H1 (cell line): ENCODE data around the gene BCL2L13. TPM values are rescaled to one million over a fixed set of nuclear protein-coding genes. Genes with fewer than 3 reads are reported as not detected.

ENCODE experiments used
- CTCF ChIA-PET: fragments of 300-600 bp; sonication (Branson Sonifier 250); formaldehyde crosslinking; loops from one replicate; lab custom pipeline; 2021; ENCODE audit not compliant: partially characterized antibody; lab: Charles Lee
- POLR2A ChIA-PET: fragments of 300-600 bp; sonication (Branson Sonifier 250); formaldehyde crosslinking; loops from one replicate; lab custom pipeline; 2021; ENCODE audit warnings: inconsistent platforms; ENCODE audit not compliant: partially characterized antibody; lab: Charles Lee
- DNase-seq, 2 experiments: peaks; one replicate each; pipeline versions ENCODE4 v3.0.0 to v3.0.0-alpha.2; 2010 to 2022; ENCODE audit warnings: low spot score in 2 of 2, low read depth in 1 of 2, mixed read lengths in 1 of 2
- FAIRE-seq: peaks from 2 replicates; lab custom pipeline; 2011; peaks lifted over from hg19 to GRCh38; lab: Jason Lieb, UNC
- H2AFZ ChIP-seq: 2 replicates; pipeline ENCODE4 v1.8.1; 2012; ENCODE audit warnings: low read length, inconsistent platforms
- H2AK5ac ChIP-seq: 2 replicates; pipeline ENCODE4 v1.6.1; 2013; ENCODE audit warnings: low read depth, low read length
- H2BK120ac ChIP-seq: replicated peaks from 2 replicates; pipeline ENCODE3; 2013; ENCODE audit warnings: low read depth, low read length, inconsistent platforms
- H2BK12ac ChIP-seq: 2 replicates; pipeline ENCODE4 v1.6.1; 2013; ENCODE audit warnings: low read depth, low read length
- H2BK15ac ChIP-seq: 2 replicates; pipeline ENCODE4 v1.6.1; 2013; ENCODE audit warnings: low read length
- H2BK20ac ChIP-seq: 2 replicates; pipeline ENCODE4 v1.6.1; 2013; ENCODE audit warnings: low read length
- H2BK5ac ChIP-seq: 2 replicates; pipeline ENCODE4 v1.6.1; 2013; ENCODE audit warnings: low read depth, low read length
- H3K14ac ChIP-seq: 2 replicates; pipeline ENCODE4 v1.6.1; 2013; ENCODE audit warnings: inconsistent platforms; ENCODE audit not compliant: insufficient read length
- H3K18ac ChIP-seq: 2 replicates; pipeline ENCODE4 v1.6.1; 2013; ENCODE audit warnings: low read length; ENCODE audit errors: extremely low read depth
- H3K23ac ChIP-seq: 2 replicates; pipeline ENCODE4 v1.6.1; 2013; ENCODE audit warnings: inconsistent platforms; ENCODE audit not compliant: insufficient read length
- H3K23me2 ChIP-seq: 2 replicates; pipeline ENCODE4 v1.6.1; 2013; ENCODE audit warnings: low read depth, low read length
- H3K27ac ChIP-seq: 2 replicates; pipeline ENCODE4 v1.6.1; 2011; ENCODE audit warnings: low read depth, low read length, inconsistent platforms
- H3K27me3 ChIP-seq, 4 experiments: replicated peaks in 1 of 4; 1 replicate in 1 of 4; 2 replicates in 3 of 4; pipeline versions ENCODE4 v1.6.1 to v1.8.1; 2011 to 2013; ENCODE audit warnings: low read length in 3 of 4, mild to moderate bottlenecking in 3 of 4, inconsistent platforms in 2 of 4, mixed read lengths in 2 of 4, moderate library complexity in 1 of 4; ENCODE audit not compliant: control insufficient read depth in 3 of 4, insufficient read depth in 3 of 4; ENCODE audit errors: extremely low read depth in 1 of 4
- H3K36me3 ChIP-seq, 4 experiments: 2 replicates each; pipeline versions ENCODE4 v1.6.1 to v1.8.1; 2011 to 2013; ENCODE audit warnings: mild to moderate bottlenecking in 4 of 4, low read length in 3 of 4, moderate library complexity in 2 of 4, control low read depth in 1 of 4, inconsistent platforms in 1 of 4; ENCODE audit not compliant: insufficient read depth in 4 of 4, control insufficient read depth in 2 of 4
- H3K4ac ChIP-seq: replicated peaks from 2 replicates; pipeline ENCODE3; 2013; ENCODE audit warnings: low read length, low read depth, mixed read lengths, inconsistent platforms; ENCODE audit not compliant: insufficient read length
- H3K4me1 ChIP-seq, 4 experiments: replicated peaks in 1 of 4; 1 replicate in 1 of 4; 2 replicates in 3 of 4; pipeline versions ENCODE4 v1.6.1 to v1.8.1; 2011 to 2013; ENCODE audit warnings: low read length in 3 of 4, inconsistent platforms in 2 of 4, mixed read lengths in 1 of 4; ENCODE audit not compliant: insufficient read depth in 4 of 4, control insufficient read depth in 3 of 4
- H3K4me2 ChIP-seq, 2 experiments: 2 replicates each; pipeline versions ENCODE4 v1.6.1 to v1.8.1; 2011 to 2013; ENCODE audit warnings: low read depth in 2 of 2, low read length in 2 of 2, control low read depth in 1 of 2, inconsistent platforms in 1 of 2, mild to moderate bottlenecking in 1 of 2; ENCODE audit not compliant: insufficient read depth in 1 of 2
- H3K4me3 ChIP-seq, 4 experiments: fragments of 200-600, 300-600 bp in 1 of 4; sonication (generic), shearing (Covaris generic), sonication (Bioruptor Twin) in 1 of 4; 2 replicates each; pipeline versions ENCODE4 v1.5.1 to v1.8.1; 2011 to 2016; ENCODE audit warnings: low read length in 4 of 4, low read depth in 3 of 4, control low read depth in 2 of 4, inconsistent platforms in 2 of 4, mild to moderate bottlenecking in 2 of 4, mixed read lengths in 1 of 4, moderate library complexity in 1 of 4; ENCODE audit not compliant: insufficient read depth in 2 of 4; ENCODE audit errors: extremely low read depth in 1 of 4
- H3K56ac ChIP-seq: replicated peaks from 2 replicates; pipeline ENCODE3; 2013; ENCODE audit warnings: low read depth, mild to moderate bottlenecking, mixed read lengths, low read length, inconsistent platforms; ENCODE audit not compliant: insufficient read length
- H3K79me1 ChIP-seq: 2 replicates; pipeline ENCODE4 v1.6.1; 2013; ENCODE audit warnings: low read depth, low read length, control low read depth
- H3K79me2 ChIP-seq, 2 experiments: 2 replicates each; pipeline versions ENCODE4 v1.6.1 to v1.8.1; 2012 to 2013; ENCODE audit warnings: low read length in 2 of 2, mild to moderate bottlenecking in 2 of 2, inconsistent platforms in 1 of 2; ENCODE audit not compliant: insufficient read depth in 2 of 2, control insufficient read depth in 1 of 2
- H3K9ac ChIP-seq, 4 experiments: replicated peaks in 1 of 4; 1 replicate in 1 of 4; 2 replicates in 3 of 4; pipeline versions ENCODE4 v1.6.1 to v1.8.1; 2011 to 2013; ENCODE audit warnings: low read depth in 3 of 4, low read length in 3 of 4, control low read depth in 2 of 4, mild to moderate bottlenecking in 2 of 4, moderate library complexity in 2 of 4, inconsistent platforms in 1 of 4; ENCODE audit errors: extremely low read depth in 1 of 4
- H3K9me3 ChIP-seq, 2 experiments: 2 replicates each; pipeline versions ENCODE4 v1.6.1 to v1.8.1; 2012 to 2013; ENCODE audit warnings: mild to moderate bottlenecking in 2 of 2, moderate library complexity in 2 of 2, control low read depth in 1 of 2, inconsistent platforms in 1 of 2, low read depth in 1 of 2, low read length in 1 of 2, mixed read lengths in 1 of 2; ENCODE audit not compliant: insufficient read depth in 2 of 2
- H4K20me1 ChIP-seq, 2 experiments: replicated peaks in 1 of 2; 2 replicates each; pipeline versions ENCODE3 to v1.8.1; 2011 to 2013; ENCODE audit warnings: inconsistent platforms in 2 of 2, low read length in 2 of 2, mild to moderate bottlenecking in 1 of 2; ENCODE audit not compliant: insufficient read depth in 2 of 2, control insufficient read depth in 1 of 2
- H4K5ac ChIP-seq: 2 replicates; pipeline ENCODE4 v1.6.1; 2013; ENCODE audit warnings: low read length, low read depth, mixed read lengths, inconsistent platforms; ENCODE audit not compliant: insufficient read length
- H4K8ac ChIP-seq: 2 replicates; pipeline ENCODE4 v1.8.0; 2013; ENCODE audit warnings: mild to moderate bottlenecking, moderate library complexity, low read length, inconsistent platforms; ENCODE audit not compliant: insufficient read depth; ENCODE audit errors: extremely low read depth
- H4K91ac ChIP-seq: replicated peaks from 2 replicates; pipeline ENCODE3; 2013; ENCODE audit warnings: low read length, mixed read lengths, inconsistent platforms; ENCODE audit not compliant: insufficient read length
- EZH2 ChIP-seq: fragments of 200-600 bp; sonication (generic); IDR thresholded peaks from 2 replicates; pipeline ENCODE4 v1.7.1; 2012; ENCODE audit warnings: low read depth, mild to moderate bottlenecking, moderate library complexity, low read length, inconsistent platforms; ENCODE audit not compliant: severe bottlenecking
- POU5F1 ChIP-seq: IDR thresholded peaks from 2 replicates; pipeline ENCODE4 v1.6.1; 2011; ENCODE audit warnings: low read depth, mild to moderate bottlenecking, low read length, moderate library complexity
- RAD21 ChIP-seq, 2 experiments: IDR thresholded peaks in 1 of 2; conservative IDR thresholded peaks in 1 of 2; 2 replicates each; pipeline ENCODE4 v1.6.1; 2011; ENCODE audit warnings: low read depth in 2 of 2, low read length in 2 of 2, improper control_type of control experiment in 1 of 2, inconsistent platforms in 1 of 2, mild to moderate bottlenecking in 1 of 2, moderate library complexity in 1 of 2
- RBBP5 ChIP-seq: IDR thresholded peaks from 2 replicates; pipeline ENCODE4 v1.7.1; 2012; ENCODE audit warnings: low read depth, mild to moderate bottlenecking, inconsistent platforms, low read length, moderate library complexity, borderline replicate concordance
- TBP ChIP-seq: IDR thresholded peaks from 2 replicates; pipeline ENCODE4 v1.6.1; 2011; ENCODE audit warnings: low read depth, low read length, improper control_type of control experiment
- WGBS, 2 experiments: shearing (Covaris generic) in 1 of 2; methylation state at CpG; one replicate each; pipeline versions ENCODE4 v1.1.6 to v1.1.7; 2013 to 2015; ENCODE audit warnings: low lambda C conversion rate in 2 of 2, mixed read lengths in 2 of 2, inconsistent platforms in 1 of 2, low coverage in 1 of 2, missing lambda C conversion rate in 1 of 2; ENCODE audit not compliant: insufficient replicate concordance in 2 of 2, insufficient coverage in 1 of 2, insufficient read length in 1 of 2; ENCODE audit errors: extremely low coverage in 1 of 2, missing lambda C conversion rate in 1 of 2; 5-methylcytosine and 5-hydroxymethylcytosine counted together
- polyA plus RNA-seq, 7 experiments: library from polyadenylated mRNA; depleted of rRNA in 3 of 7; stranded (reverse) in 5 of 7; unstranded in 2 of 7; fragments of >200 nt in 5 of 7; fragments of 200-250 nt in 2 of 7; gene quantifications; 1 replicate in 5 of 7; 2 replicates in 1 of 7; 4 replicates in 1 of 7; pipeline versions ENCODE4 v1.2.1 to v1.2.3, GENCODE V29; 2011 to 2013; ENCODE audit warnings: missing spikeins in 2 of 7, mixed read lengths in 2 of 7
- total RNA-seq: library from RNA; stranded (reverse); fragmentation: NEBNext Ultra II Directional; extraction: Animal tissue kit (Norgen Biotek cat#: 25700); gene quantifications from 2 replicates; pipeline ENCODE4 v1.2.1, GENCODE V29; 2021

Gene BCL2L13
- total and polyA plus RNA-seq, 2 of the 8 experiments (the other 6 are each of a cell fraction or from before 2014, with no cell fraction given): 20.7 to 35.0 TPM

DNA sequence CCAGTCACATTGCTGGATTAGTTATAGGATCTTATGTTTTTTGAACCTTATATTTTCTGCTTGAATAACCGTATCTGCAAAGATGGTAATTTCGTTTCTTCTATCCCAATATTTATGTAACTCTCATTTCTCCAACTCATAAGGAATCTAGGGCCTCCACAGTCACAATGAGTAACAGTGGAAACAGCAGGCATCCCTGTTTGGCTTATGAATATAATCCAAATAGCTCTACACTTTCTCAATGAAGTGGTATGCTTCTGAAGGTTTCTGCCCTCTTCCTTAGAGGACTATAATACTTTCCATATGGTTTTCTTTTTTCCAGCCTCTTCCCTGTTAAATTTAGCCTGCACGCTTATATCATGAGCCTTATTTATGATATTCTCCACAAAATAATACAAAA lies 26.5 kb upstream of the BCL2L13 start:
- TF ChIP-seq EZH2 (no peak), RAD21 (IDR thresholded peaks at IDR 0.05 in 1 of 2, conservative IDR thresholded peaks at IDR 0.05 in 1 of 2; ENCODE audit: low read depth in 2 of 2, low read length in 2 of 2) (no peak), RBBP5 (no peak), POU5F1 (no peak), TBP (no peak)

More for the DNA sequence above, 26.5 kb upstream of the BCL2L13 start:
- Histone ChIP-seq H3K4ac (no peak overlapping the region), H3K14ac (no peak overlapping the region), H3K9me3 (no peaks in the 10 kb centered on the region), H2BK12ac (no peak overlapping the region), H3K56ac (no peak overlapping the region), H2AK5ac (no peak overlapping the region), H3K23me2 (no peaks in the 10 kb centered on the region), H3K27ac (no peak overlapping the region), H3K23ac (no peak overlapping the region), H2BK5ac (no peak overlapping the region), H3K4me1 (no peaks in the 10 kb centered on the region), H4K5ac (no peak overlapping the region), H4K91ac (no peak overlapping the region), H2BK15ac (no peak overlapping the region), H3K9ac (no peak overlapping the region), H3K18ac (no peak overlapping the region), H3K4me2 (no peak overlapping the region), H4K20me1 (peaks cover 1 to 2% of the 10 kb centered on the region in 2 experiments), H2BK120ac (no peak overlapping the region), H3K79me2 (no peaks in the 10 kb centered on the region), H3K27me3 (no peaks in the 10 kb centered on the region), H2BK20ac (no peak overlapping the region), H4K8ac (no peak overlapping the region), H3K79me1 (no peaks in the 10 kb centered on the region), H2AFZ (no peak overlapping the region), H3K4me3 (no peak overlapping the region), H3K36me3 (peaks cover 13 to 36% (median 30%) of the 10 kb centered on the region in 4 experiments)
- CTCF ChIA-PET: no interaction called here
- POLR2A ChIA-PET: interaction anchor here (1.6 kb wide), 1 partner anchor 13 kb away, joined by 3 read pairs; no protein-coding TSS in a partner anchor
- no peak for FAIRE-seq
- WGBS, 2 experiments: 61% methylated on average over 3 of the region's 3 CpGs; no CpG with 5 or more reads in 1 of the 2 experiments
- no peak for DNase-seq
